T-helper 22 cell (primary cell): ENCODE results near the gene STPG1.
"Not testable (repeated sequence)": the region's sequence is repeated elsewhere in the genome, so short reads cannot be mapped to it uniquely, and the experiment has no call there.

Experiments
- DNase-seq: peaks from one replicate; pipeline ENCODE4 v3.0.0-alpha.2; 2020; ENCODE audit warnings: low read depth

Gene STPG1, protein sequence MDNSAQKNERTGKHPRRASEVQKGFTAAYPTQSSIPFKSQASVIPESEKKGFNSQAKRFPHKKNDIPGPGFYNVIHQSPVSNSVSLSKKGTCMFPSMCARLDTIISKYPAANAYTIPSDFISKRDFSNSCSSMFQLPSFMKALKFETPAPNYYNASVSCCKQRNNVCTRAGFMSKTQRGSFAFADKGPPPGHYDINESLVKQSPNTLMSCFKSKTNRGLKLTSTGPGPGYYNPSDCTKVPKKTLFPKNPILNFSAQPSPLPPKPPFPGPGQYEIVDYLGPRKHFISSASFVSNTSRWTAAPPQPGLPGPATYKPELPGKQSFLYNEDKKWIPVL

GRCh38 chr1:24413350-24414163 is at the start of gene STPG1:
Gene STPG1 (minus strand): TSS chr1:24413782. CDS start chr1:24401388, 12,394 bp downstream.
- peak; percentile 54 for DNase-seq

DNA sequence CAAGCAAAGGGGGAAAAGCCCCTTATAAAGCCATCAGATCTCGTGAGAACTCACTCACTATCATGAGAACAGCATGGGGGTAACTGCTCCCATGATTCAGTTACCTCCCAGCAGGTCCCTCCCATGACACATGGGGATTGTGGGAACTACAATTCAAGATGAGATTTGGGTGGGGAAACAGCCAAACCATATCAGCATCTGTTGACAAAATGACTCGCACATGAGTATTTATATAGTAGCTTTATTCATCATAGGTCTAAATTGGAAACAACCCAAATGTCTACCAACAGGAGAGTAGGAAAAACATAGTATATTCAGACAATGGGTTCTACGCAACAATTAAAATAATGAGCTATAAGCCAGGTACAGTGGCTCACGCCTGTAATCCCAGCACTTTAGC is 48.5 kb upstream of the STPG1 start:
- not testable (repeated sequence) for DNase-seq

GRCh38 chr1:24459551-24460266 is 46.1 kb upstream of the STPG1 start:
- DNase-seq = no peak

GRCh38 chr1:24457866-24458265 is 44.3 kb upstream of the STPG1 start:
- no peak for DNase-seq

GRCh38 chr1:24455272-24455671 is 41.7 kb upstream of the STPG1 start:
- DNase-seq = no peak

DNA sequence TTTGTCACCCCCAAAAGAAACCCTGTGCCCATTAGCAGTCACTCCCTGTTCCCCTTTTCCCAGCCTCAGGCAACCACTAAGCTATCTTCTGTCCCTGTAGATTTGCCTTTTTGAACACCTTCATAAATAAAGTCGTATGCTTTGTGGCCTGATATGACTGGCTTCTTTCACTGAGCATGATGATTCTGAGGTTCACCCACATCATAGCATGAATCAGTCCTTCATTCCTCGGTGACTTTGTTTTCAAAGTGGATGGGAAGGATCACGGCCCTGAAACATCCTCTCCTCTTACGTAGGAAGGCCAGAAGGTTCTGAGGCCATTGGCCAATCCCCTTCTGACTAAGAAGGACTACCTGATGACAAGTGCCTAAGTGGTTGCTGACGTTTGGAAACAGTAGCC is 41.1 kb upstream of the STPG1 start:
- no peak for DNase-seq

DNA sequence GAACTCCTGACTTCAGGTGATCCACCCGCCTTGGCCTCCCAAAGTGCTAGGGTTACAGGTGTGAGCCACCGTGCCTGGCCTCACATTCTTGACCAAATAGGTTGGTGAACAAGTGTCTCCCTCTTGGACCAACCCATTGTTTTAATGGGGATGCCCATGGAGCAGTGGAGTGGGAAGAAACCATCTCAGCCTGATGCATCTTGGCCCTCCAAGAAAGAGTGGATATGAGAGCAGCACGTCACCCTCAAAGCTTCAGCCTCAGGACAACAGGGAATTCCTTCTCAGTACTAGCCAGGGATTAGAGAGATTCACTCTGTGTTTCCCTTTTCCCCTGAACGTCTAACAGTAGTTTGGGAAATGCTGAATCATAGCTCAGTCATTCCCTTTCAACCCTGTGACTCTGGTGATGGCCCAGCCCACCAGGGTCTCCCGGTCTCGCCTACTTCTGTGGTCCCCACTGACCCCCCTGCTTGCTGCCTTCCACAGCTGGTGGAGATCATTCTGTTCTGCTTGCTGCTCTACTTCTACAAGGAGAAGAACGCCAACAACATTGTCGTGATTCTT is 39.4 kb upstream of the STPG1 start:
- DNase-seq = no peak

DNA sequence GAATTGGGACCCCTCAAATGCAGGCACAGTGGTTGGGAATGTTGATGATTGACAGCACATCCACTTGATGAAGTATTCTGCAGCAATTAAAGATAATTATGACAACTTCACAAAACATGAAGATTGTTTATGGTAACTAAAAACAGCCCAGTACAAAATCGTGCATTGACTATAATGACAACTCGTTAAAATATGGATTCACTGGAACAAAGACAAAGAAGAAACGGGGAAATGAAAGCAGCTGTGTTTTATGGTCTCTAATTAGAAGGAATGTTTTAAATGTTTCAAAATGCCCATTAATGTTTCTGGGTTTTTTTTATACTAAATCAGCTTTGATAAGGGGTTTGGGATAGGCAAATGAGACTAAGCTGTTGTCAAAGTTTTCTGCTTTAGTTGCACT is 38.2 kb upstream of the STPG1 start:
- DNase-seq = no peak

DNA sequence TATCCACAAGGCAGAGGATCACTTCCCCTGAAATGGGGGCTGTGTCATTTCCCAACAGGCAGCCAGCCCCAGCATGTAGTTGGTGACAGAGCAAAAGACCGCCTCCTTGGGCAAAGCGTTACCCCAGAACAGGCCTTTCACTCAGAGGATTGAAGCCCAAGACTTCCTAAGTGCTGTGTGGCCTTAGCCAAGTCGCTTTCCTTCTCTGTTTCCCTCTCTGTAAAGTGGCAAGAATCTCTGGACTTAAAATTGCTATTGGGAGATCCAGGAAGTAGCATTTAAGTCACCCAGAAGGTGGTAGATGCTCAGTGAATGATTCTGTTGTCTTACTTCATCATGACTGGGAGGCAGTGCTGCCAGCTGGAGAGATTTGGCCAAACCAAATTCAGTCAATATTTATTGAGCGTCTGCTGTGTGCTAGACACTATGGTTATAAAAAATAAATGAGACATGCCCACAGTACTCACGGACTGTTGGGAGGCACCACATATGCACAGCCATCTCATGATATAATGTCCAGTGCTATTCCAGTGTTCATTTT is 37.3 kb upstream of the STPG1 start:
- DNase-seq = no peak

DNA sequence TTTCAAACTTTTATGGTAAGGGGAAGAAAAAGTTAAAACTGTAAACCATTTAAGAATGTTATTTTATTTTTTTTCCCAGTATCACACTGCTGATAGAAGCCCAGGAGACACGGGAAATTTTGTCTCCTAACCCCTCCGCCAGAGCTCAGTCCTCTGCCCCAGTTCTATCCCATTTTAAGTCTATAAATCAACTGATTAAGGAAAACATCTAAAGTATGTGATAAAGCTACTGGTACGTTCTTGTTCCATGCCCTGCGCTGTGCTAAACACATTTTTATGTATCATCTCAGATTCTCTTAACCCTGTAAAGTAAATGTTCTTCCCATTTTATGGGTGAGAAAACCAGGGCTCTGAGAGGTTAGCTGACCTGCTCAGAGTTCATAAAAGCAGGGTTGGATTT is 36.7 kb upstream of the STPG1 start:
- DNase-seq = no peak

DNA sequence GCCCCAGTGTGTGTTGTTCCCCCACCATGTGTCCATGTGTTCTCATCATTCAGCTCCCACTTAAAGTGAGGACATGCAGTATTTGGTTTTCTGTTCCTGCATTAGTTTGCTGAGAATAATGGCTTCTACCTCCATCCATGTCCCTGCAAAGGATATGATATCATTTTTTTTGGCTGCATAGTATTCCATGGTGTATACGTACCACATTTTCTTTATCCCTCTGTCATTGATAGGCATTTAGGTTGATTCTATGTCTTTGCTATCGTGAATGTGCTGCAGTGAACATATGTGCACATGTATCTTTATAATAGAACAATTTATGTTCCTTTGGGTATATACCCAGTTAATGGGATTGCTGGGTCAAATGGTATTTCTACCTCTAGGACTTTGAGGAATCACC is 32.9 kb upstream of the STPG1 start:
- DNase-seq = not testable (repeated sequence)

DNA sequence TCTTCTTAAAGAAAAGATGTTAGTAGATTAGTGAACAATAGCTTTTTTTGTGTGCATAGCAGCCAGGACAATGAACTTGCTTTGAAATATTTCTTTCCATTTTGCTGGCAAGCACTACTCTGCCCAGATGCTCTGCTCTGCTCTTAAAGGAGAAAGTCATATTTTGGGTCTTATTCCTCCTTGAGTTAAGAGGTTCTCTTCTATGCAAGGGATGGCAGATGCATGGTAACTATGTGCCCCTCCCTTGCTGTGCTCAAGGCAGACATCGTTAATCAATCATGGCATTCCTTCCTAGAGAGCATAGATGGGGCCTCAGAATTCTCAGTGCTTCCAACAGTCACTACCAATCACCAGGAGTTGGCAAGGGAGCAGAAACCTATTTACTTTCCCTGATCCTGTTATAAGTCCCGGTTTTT is 29.7 kb upstream of the STPG1 start:
- no peak for DNase-seq

DNA sequence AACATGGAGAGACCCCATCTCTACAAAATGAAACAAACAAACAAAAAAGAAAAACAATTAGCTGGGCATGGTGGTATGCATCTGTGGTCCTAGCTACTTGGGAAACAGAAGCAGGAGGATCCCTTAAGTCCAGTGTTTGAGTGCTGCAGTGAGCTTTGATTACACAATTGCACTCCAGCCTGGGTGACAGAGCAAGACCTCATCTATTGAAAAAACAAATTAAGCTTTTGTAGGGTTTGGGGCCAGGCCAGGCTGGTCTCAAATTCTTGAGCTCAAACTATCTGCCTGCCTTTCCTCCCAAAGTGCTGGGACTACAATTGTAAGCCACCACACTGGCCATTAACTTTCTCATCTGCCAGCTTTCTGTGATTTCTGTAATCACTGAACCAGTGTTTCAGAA is 29.2 kb upstream of the STPG1 start:
- no peak for DNase-seq

- no peak for DNase-seq
Observed at GRCh38 chr1:24441996-24442668, 28.6 kb upstream of the STPG1 start.

DNA sequence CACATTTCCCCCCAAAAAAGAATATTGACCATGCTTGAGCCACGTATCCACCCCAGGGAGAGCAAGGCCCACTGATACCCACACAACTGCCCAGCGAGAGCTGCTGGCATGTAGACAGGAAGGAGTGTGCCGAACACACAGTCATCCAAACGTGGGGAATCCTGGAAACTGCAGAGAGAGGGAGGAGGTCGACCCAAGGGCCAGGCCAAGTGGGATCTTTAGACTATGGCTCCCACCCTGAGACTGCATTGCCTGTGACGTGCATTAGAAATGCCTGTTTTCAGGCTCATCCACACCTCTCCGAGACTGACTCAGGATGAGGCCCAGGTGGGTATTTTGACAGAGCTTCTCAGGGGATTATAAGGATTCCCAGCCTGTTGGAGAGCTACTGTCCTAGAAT is 27.9 kb upstream of the STPG1 start:
- no peak for DNase-seq

DNA sequence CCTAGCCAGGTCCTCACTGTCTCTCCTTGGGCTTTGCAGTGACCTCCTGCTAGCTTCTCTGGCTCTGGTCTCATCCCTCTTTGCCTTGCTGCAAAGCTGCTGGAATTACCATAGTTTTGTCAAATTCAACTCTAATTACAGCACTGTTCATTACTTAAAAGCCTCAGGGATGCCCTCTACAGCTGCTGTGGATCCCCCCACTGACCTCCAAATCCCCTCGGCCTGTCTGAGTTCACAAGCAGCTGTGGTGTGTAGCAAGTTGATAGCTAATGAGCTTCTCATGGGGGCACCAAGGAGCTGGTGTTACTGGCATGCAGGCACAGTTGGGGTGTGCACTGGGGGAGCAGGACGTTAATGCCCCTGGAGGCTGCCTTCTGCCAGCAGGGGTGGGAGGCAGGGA is 26.9 kb upstream of the STPG1 start:
- DNase-seq = no peak

DNA sequence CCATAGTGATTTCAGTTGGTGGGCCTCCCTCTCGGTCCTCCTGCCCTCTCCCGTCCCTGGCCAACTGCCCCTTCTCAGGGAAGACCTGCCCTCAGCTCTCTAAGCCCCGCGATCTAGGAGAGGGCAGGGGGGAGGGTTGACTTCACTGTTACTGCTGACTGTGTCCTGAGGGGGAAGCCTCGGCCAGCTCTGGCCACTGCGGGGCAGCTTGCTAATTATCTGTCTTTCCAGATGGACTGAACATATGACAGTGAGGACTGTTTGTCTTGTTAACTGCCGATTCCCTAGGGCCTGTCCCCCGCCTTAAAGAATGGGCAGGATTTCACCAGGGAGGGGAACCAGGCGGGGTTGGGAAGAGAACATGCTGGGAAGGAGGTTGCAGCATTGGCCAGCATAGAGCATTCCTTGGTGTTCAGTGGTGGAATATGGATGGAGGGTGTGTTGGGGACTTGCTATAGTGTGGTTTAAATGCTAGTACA is 24.9 kb upstream of the STPG1 start:
- DNase-seq = no peak

GRCh38 chr1:24437631-24438396 is 24.2 kb upstream of the STPG1 start:
- no peak for DNase-seq

DNA sequence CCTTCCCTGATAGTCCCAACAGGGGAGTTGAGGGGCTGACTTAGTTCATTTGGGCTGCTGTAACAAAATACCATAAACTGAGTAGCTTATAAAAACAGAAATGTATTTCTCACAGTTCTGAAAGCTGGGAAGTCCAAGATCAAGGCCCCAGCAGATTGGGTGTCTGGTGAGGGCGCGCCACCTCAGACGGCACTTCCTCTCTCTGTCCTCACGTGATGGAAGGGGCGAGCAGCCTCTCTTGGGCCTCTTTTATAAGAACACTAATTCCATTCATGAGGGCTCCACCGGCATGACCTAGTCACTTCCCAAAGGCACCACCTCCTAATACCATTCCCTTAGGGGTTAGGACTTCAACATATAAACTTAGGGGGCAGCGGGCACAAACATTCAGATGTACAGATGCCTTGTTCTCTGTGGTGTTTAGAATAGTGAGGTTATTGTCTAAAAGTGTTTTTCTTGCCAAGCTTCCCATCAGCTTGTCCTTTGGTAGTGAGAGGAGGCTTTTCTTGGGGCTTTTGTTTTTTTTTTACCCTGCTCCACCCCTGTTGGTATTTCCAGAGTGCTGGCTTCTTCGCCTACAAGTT is 22.3 kb upstream of the STPG1 start:
- no peak for DNase-seq

GRCh38 chr1:24427545-24427862 is 13.9 kb upstream of the STPG1 start:
- no peak for DNase-seq
